GM19240 (cell line): ENCODE measurements around the gene PTMA.

ENCODE experiments used
- DNase-seq: peaks from one replicate; pipeline ENCODE4 v3.0.0; 2011; ENCODE audit warnings: low spot score; ENCODE audit not compliant: insufficient read length

Gene PTMA

GRCh38 chr2:231752061-231752460 lies 43.7 kb downstream of the PTMA start:
- no peak for DNase-seq

GRCh38 chr2:231761735-231762134 lies 53.4 kb downstream of the PTMA start:
- DNase-seq, result no peak
